Urinary bladder (tissue), 4 donors: Measurements from ENCODE around the gene CILP2. TPM values are rescaled to one million over a fixed set of nuclear protein-coding genes. Genes with fewer than 3 reads are reported as not detected.

Experiments
- DNase-seq: peaks from one replicate; pipeline ENCODE4 v3.0.0-alpha.2; 2015; ENCODE audit errors: extremely low spot score
- H3K27ac ChIP-seq: one replicate; pipeline ENCODE4 v1.5.1; 2013; ENCODE audit warnings: low read depth, mild to moderate bottlenecking, moderate library complexity
- H3K36me3 ChIP-seq: one replicate; pipeline ENCODE4 v1.6.1; 2013; ENCODE audit warnings: mild to moderate bottlenecking, moderate library complexity; ENCODE audit not compliant: insufficient read depth
- H3K4me1 ChIP-seq: one replicate; pipeline ENCODE4 v1.6.1; 2013; ENCODE audit warnings: mild to moderate bottlenecking, moderate library complexity; ENCODE audit not compliant: insufficient read depth
- H3K4me3 ChIP-seq: one replicate; pipeline ENCODE4 v1.5.1; 2013; ENCODE audit warnings: low read depth, low read length
- whole genome bisulfite sequencing: extraction: QIAGEN DNeasy Blood & Tissue Kit; methylation state at CpG from one replicate; pipeline ENCODE4 v1.1.7; 2013; 5-methylcytosine and 5-hydroxymethylcytosine counted together
- polyA plus RNA-seq: library from polyadenylated mRNA; stranded (reverse); fragments of 200-250 nt; gene quantifications from one replicate; pipeline ENCODE4 v1.2.3, GENCODE V29; 2013
- total RNA-seq: library from RNA; depleted of rRNA; stranded (reverse); fragments of >200 nt; gene quantifications from one replicate; pipeline ENCODE4 v1.2.3, GENCODE V29; 2014
- donor health status: healthy with polysubstance abuse.
- donor health status: healthy.

The CILP2 gene
- total and polyA plus RNA-seq, 2 donors, result 0.32 TPM

DNA sequence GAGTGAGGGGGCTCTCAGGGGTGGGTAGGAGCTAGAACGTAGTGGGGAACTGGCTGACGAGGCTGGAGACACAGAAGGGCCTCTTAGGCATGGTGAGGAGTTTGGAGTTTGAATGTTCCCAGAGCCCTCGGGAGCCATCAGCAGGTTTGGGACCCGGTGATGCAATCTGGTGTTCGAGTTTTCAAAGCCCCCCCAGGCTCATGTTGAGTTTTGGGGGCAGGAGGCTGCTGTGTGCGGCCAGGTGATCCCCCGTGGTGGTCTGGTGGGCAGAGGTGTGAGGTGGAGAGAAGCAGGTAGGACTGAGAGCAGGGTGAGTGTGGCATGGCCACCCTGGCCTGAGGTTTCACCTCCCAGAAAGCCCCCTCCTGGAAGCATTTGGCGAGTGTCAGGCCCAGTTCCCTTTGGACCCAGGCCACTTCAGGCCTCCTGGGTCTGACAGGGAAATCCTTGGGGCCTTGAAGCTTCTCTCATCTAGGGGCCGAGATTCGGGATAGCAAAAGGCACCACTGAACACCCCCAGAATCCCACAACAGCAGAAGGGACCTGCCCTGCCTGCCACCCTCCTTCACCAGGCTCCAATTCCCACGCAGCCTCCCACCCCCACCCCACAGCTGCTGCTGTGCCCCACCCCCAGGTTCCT lies 8.2 kb upstream of the CILP2 start:
- 77% methylated on average over 11 of the region's 11 CpGs for WGBS
- Histone ChIP-seq H3K4me1 (no peaks in the 10 kb centered on the region), H3K27ac (no peak overlapping the region), H3K4me3 (no peak overlapping the region), H3K36me3 (no peaks in the 10 kb centered on the region)
- no peak for DNase-seq

DNA sequence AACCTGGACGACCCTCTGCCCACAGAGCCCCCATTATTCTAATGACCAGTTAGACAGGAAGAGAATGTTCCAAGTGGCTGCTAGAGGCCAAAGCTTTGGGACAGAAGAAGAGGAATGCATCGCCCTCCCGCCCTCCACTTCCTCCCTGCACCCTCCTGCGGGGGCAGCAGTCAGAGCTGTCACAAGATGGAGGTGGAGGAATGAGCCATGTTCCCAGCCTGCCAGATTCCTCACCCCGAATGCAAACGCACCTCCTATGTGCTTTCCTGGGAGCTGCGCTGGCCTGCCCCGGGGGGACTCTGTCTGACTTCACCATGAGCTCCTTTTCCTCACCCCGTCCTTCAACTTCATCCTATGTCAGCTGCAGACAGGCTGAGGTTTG lies 7.7 kb upstream of the CILP2 start:
- no peak for DNase-seq
- no peaks in the 10 kb centered on the region for H3K4me1 ChIP-seq
- no peak overlapping the region for H3K27ac ChIP-seq
- no peak overlapping the region for H3K4me3 ChIP-seq
- H3K36me3 ChIP-seq, result no peaks in the 10 kb centered on the region
- 59% methylated on average over 9 of the region's 9 CpGs for WGBS

DNA sequence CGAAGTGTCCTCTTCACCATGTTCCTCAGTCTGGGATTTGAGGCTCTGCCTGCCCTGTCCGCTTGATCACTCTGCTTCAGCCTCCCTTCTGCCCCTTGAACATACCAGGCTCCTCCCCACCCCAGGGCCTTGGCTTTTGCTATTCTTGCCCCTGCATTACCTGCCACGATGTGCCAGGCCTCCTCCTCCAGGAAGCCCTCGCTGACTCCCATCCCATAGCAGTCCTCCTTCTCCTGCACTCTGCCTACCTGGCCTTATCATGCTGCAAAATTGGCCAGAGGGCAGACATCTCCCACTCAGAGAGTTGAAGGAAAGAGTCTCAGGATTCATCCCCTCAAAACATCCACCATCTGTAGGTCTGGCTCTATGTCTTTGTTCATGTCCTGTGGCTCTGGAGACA lies 7.2 kb upstream of the CILP2 start:
- Histone ChIP-seq H3K27ac (no peak overlapping the region), H3K4me3 (no peak overlapping the region), H3K36me3 (no peaks in the 10 kb centered on the region), H3K4me1 (no peaks in the 10 kb centered on the region)
- WGBS, result 88% methylated on average over 4 of the region's 4 CpGs
- no peak for DNase-seq

- DNase-seq, result no peak
- Histone ChIP-seq H3K27ac (no peak overlapping the region), H3K4me1 (no peaks in the 10 kb centered on the region), H3K4me3 (no peak overlapping the region), H3K36me3 (no peaks in the 10 kb centered on the region)
- 23% methylated on average over 48 of the region's 48 CpGs for WGBS
These were observed 5.9 kb upstream of the CILP2 start for GRCh38 chr19:19531951-19532805.

GRCh38 chr19:19532806-19533701 lies 5.0 kb upstream of the CILP2 start:
- Histone ChIP-seq H3K36me3 (no peaks in the 10 kb centered on the region), H3K27ac (no peak overlapping the region), H3K4me3 (no peak overlapping the region), H3K4me1 (no peaks in the 10 kb centered on the region)
- 75% methylated on average over 14 of the region's 14 CpGs for WGBS
- DNase-seq, result no peak

GRCh38 chr19:19533841-19534240 lies 4.2 kb upstream of the CILP2 start:
- WGBS, result 76% methylated on average over 6 of the region's 6 CpGs
- H3K27ac ChIP-seq, result no peak overlapping the region

DNA sequence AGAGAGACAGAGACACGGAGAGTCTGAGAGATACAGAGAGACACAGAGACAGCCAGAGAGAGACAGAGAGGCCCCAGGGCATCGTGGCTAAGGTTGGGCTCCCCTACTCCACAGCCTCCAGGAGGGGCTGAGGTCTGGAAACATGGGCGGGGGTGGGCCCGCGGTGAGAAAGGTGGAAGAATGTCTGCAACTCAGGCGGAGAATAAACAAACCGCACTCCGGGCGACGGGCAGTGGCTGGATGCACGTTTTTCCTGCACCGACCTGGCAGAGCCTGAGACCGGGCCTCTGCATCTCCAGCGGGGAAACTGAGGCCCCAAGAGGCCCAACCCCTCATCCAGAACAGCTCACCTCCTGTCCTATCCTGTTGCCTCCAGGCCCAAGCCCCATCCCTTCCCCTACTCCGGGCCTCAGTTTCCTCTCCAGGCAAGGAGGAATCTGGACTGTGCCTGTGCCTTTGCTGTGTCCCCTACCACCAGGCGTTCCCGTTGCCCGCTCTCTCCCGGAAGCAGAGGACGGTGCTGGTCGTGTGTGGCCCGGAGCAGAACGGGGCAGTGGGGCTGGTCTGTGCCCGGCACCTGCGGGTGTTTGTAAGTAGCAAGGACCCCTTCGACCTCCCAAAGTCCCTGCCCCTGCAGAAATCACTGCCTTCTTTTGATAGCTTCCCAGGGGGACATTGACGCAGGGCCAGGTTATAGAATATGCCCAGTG lies 3.4 kb upstream of the CILP2 start:
- Histone ChIP-seq H3K4me1 (no peaks in the 10 kb centered on the region), H3K36me3 (no peaks in the 10 kb centered on the region), H3K4me3 (no peak overlapping the region), H3K27ac (no peak overlapping the region)
- 73% methylated on average over 27 of the region's 27 CpGs for WGBS
- no peak for DNase-seq

More at GRCh38 chr19:19533841-19534240, 4.2 kb upstream of the CILP2 start:
- Histone ChIP-seq H3K4me1 (no peaks in the 10 kb centered on the region), H3K4me3 (no peak overlapping the region), H3K36me3 (no peaks in the 10 kb centered on the region)
- no peak for DNase-seq

DNA sequence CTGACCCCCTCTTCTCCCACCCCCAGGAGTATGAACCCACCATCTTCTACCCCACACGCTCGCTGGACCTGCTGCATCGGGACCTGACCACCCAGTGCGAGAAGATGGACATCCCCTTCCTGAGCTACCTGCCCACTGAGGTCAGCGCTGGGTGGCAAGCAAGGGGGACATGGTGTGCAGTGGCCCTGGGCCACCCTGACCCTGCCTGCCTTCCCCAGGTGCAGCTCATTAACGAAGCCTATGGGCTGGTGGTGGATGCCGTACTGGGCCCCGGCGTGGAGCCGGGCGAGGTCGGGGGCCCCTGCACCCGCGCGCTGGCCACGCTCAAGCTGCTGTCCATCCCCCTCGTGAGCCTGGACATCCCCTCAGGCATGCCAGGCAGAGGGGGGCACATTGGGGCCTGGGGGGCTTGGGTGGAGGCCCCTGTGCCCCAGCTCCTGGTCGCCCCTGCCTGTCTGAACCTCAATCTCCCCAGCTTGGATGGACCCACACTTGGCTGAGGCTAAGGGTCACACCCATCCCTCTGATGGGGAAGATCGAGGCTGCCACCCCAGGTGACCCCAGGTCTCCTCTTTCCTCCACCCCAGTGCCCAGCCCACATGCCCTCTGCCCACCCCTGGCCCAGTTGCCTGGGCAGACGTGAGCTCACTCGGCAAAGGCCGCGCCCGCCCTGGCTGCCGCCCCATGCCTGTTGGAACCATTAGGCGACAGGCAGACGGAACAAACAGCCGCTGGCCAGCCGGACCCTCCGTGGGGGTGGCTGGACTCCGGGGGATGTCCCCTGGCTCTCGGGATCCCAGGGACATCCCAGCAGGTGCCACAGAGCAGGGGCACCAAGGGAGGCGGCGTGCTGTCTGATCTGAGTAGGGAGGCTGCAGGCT lies 2.5 kb upstream of the CILP2 start:
- H3K4me1 ChIP-seq, result no peaks in the 10 kb centered on the region
- WGBS, result 89% methylated on average over 34 of the region's 34 CpGs
- DNase-seq, result no peak
- H3K4me3 ChIP-seq, result no peak overlapping the region
- H3K36me3 ChIP-seq, result no peaks in the 10 kb centered on the region
- H3K27ac ChIP-seq, result no peak overlapping the region

DNA sequence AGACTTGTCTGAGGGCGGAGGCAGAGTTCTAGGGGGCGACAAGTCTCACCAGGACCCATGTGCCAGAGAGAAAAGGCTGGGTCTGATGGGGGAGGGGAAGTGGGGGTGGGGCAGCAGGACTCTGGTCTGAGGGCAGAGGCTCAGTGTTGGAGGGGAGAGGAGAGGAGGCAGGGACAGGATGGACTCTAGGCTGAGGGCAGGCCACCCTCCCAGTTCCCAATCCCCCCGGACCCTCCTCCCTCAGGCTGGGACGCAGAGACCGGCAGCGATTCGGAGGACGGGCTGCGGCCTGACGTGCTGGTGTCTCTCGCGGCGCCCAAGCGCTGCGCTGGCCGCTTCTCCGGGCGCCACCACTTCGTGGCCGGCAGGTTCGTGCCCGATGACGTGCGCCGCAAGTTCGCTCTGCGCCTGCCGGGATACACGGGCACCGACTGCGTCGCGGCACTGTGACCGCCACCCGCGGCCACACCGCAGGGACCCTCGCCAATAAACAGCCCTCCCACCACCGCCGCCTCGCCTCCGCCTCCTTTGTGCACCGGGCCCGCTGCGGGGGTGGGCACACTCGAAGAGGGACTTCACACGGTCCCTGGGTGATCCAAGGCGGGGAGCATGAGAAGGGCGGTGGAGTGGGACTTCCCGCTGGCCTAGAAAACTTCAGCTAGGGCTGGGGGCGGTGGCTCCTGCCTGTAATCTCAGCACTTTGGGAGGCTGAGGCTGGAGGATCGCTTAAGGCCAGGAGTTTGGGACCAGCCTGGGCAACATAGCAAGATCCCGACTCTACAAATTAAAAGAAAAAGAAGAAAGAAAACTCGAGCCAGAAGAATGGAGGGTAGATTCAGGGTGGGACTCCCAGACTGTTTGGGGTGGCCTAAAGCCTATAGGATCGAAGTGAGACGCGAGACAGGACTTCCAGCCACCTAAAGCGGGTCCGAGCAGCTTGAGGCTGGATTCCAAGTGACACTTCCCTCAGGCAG lies 703 bp upstream of the CILP2 start:
- H3K4me3 ChIP-seq, result no peak overlapping the region
- no peak for DNase-seq
- no peaks in the 10 kb centered on the region for H3K4me1 ChIP-seq
- H3K36me3 ChIP-seq, result no peaks in the 10 kb centered on the region
- no peak overlapping the region for H3K27ac ChIP-seq
- WGBS, result 28% methylated on average over 59 of the region's 59 CpGs

- H3K27ac ChIP-seq, result no peak overlapping the region
- H3K4me3 ChIP-seq, result peak overlapping the region; percentile 27
- H3K36me3 ChIP-seq, result no peaks in the 10 kb centered on the region
- WGBS, result 25% methylated on average over 7 of the region's 7 CpGs
- H3K4me1 ChIP-seq, result no peaks in the 10 kb centered on the region
- no peak for DNase-seq
These were observed 711 bp downstream of the CILP2 start for GRCh38 chr19:19538785-19539166.

- DNase-seq, result no peak
- H3K4me1 ChIP-seq, result no peaks in the 10 kb centered on the region
- WGBS, result 40% methylated on average over 19 of the region's 19 CpGs
- H3K4me3 ChIP-seq, result no peak overlapping the region
- no peak overlapping the region for H3K27ac ChIP-seq
- H3K36me3 ChIP-seq, result no peaks in the 10 kb centered on the region
These were observed 1.6 kb downstream of the CILP2 start for GRCh38 chr19:19539698-19540063.
